Stimulated activated CD4-positive, alpha-beta T cell treated with anti-CD3 and anti-CD28 coated beads, TNF-alpha, amount 100 ng/mL, for 48 hours (primary cell): Measurements from ENCODE around the gene CWC27.
"Not testable (repeated sequence)": the region's sequence is repeated elsewhere in the genome, so short reads cannot be mapped to it uniquely, and the experiment has no call there.

Source experiments
- DNase-seq, 3 donors: peaks; one replicate each; pipeline ENCODE4 v3.0.0-alpha.2; 2020; ENCODE audit warnings: low read depth in 3 of 3

The CWC27 gene

GRCh38 chr5:64788156-64788555 lies 19.4 kb downstream of the CWC27 start:
- no peak for DNase-seq

GRCh38 chr5:64789457-64789856 lies 20.7 kb downstream of the CWC27 start:
- no peak for DNase-seq

DNA sequence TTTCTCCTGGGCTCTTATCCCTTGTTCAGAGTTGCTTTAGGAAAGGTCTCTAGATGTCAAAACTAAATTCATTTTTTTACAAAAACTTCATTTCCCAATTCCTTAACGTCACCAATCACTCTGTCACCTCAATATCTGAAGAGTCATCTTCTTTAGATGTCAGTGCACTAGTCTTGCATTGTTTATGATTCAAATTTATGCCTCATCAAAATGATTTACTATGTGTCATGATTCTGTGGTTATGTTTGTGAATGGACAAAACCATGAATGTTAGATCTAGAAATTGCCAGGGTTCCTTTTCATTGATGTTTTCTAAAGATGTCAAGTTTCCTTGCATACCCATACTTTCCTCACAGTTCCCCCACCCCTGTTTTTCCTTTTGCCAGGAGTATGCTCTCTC lies 21.5 kb downstream of the CWC27 start:
- no peak for DNase-seq

DNA sequence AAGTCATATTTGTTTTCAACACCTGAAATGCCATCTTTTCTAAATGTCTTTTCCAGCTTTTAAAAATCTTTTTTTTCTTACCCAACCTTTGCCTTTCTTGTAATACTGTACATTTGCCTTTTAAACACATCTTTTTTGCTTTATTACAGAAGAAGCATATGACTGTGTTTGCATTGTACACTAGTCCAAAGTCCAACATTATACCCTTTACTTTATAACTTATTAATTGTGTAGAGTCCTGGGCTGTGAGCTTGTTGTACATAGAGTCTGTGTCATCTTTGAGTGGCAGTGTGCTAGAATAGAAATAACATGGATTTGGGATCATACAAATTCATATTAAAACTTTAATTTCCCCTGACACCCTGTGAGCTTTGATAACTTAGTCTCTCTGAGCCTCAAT lies 23.7 kb downstream of the CWC27 start:
- DNase-seq, result no peak

DNA sequence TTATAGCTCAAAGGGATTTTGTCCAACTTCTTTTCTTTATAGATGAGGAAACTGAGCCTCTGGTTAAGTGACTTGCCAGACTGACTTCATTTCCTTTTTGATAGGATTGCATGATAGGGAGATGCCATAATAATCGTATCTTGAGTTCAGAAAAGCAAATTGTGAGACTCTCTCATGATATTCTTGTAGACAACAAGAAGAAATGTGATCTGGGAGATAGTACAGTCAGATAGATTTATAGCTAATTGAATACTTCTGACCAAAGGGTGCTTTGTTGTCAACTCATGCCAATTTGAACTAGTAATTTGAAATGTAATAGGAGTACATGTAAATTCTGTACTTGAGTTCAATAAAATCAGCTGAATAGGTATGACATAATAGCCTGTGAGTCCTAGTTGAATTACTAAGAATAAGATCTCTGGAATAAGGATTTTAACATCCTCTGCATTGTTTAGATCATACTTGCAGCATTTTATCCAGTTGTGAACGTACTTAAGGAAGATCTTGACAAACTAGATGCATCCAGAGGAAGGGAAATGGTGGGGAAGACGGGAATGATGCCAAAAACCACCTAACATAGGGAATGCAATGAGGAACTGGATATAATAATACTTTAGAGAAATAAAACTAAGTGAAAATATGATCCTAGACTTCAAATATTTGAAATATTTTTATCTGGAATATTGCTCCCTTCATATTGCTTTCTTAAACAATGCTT lies 25.5 kb downstream of the CWC27 start:
- no peak for DNase-seq

- DNase-seq, result no peak
Observed at GRCh38 chr5:64796301-64796700, 27.6 kb downstream of the CWC27 start.

- no peak for DNase-seq
Observed at GRCh38 chr5:64800926-64801325, 32.2 kb downstream of the CWC27 start.

DNA sequence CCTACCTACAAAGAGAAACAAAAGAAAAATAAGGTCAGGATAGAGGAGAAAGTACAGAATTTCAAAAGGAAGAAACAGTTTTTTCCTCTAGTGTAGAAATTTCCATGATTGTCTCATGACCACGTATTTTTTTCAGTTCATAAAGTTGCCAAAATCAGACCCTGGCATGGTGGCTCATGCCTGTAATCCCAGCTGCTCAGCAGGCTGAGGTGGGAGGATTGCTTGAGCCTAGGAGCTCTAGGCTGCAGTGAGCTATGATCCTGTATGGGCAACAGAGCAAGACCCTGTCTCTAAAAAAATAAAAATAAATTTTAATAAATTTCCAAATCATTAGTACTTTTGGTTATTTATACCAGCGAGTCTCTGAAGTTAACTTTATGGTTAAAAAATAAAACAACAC lies 37.8 kb downstream of the CWC27 start:
- DNase-seq, result no peak

DNA sequence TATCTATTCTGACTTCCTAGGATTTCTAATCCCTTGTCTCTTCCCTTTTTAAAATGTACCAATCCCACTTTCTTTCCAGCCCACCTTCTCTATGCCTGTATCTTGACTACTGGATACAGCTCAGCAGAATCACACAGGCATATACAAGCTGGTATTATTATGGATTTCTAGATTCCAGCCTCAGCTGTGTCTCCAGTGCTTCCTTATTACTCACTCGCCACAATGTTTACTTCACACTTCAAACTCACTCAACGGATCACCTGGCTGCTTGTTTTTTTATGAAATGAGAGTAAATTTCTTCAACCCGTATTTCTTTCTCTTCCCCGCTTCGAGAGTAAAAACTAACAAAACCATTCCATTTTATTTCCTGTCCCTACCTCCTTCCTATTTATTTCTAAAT lies 38.8 kb downstream of the CWC27 start:
- no peak for DNase-seq

- no peak for DNase-seq
Observed at GRCh38 chr5:64811050-64811640, 42.4 kb downstream of the CWC27 start.

GRCh38 chr5:64814073-64814472 lies 45.3 kb downstream of the CWC27 start:
- no peak for DNase-seq

GRCh38 chr5:64818245-64818644 lies 49.5 kb downstream of the CWC27 start:
- no peak for DNase-seq

DNA sequence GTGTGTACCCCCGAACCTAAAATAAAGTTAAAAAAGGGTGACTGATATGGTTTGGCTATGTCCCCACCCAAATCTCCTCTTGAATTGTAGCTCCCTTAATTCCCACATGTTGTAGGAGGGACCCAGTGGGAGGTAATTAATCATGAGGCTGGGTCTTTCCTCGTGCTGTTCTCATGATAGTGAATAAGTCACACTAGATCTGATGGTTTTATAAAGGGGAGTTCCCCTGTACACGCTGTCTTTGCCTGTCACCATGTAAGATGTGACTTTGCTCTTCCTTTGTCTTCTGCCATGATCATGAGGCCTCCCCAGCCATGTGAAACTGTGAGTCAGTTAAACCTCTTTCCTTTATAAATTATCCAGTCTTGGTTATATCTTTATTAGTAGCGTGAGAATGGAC lies 50.6 kb downstream of the CWC27 start:
- DNase-seq, result not testable (repeated sequence)

DNA sequence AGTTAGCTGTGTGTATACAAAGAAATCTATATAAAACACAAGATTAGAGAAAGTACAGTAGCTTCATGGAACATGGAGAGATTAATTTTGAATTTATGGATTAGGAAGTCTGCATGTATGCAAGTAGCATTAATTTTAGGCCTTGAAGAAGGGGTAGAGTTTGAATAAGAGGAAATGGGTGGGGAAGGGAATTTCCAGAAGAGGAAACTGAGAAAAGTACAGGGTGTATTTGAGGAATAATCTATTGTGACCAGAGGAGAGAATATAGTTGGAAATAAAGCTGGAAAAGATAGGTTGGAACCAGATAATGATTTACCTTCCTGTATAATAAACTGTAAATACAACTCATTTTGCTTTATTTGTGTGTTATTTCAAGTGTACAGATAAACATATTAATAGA lies 53.6 kb downstream of the CWC27 start:
- DNase-seq, result no peak

DNA sequence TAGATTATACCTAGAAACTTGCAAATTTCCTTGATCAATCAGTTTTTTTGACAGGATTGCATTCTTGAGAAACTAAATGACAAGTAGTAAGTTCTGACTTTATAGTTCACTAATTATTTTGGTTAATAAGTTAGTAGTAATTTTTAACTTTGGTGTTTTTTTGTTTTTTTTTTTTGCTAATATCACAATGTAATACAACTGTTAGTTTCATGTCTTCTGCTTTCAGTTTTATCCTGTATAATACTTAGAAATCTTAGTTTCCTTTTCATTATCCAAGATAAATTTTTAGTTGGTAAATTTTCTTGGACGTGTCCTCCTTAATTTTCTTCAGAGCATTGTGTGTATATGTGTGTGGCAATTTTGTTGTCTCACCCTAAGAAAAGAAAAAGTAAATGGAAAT lies 57.8 kb downstream of the CWC27 start:
- no peak for DNase-seq

DNA sequence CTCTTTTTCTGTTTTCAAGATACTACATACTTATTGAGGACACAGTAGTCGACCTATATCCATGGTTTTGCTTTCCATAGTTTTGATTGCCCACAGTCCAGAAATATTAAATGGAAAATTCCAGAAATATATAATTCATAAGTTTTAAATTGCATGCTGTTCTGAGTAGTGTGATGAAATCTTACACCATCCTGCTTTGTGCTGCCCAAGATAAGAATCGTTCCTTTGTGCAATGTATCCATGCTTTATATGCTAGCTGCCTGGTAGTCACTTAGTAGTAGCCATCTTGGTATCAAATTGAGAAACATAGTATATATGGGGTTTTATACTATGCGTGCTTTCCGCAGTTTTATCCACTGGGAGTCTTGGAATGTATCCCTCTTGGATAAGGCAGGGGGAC lies 59.0 kb downstream of the CWC27 start:
- no peak for DNase-seq

DNA sequence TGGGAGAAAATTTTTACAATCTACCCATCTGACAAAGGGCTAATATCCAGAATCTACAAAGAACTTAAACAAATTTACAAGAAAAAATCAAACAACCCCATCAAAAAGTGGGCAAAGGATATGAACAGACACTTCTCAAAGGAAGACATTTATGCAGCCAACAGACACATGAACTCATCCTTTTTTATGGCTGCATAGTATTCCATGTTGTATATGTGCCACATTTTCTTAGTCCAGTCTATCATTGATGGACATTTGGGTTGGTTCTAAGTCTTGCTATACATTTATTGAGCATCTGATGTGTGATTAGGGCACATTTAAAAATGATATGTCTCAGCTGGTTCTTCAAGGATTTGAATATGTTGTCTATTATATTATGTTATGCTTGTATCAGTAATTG lies 61.9 kb downstream of the CWC27 start:
- DNase-seq, result not testable (repeated sequence)

GRCh38 chr5:64831996-64832395 lies 63.3 kb downstream of the CWC27 start:
- DNase-seq, result no peak

DNA sequence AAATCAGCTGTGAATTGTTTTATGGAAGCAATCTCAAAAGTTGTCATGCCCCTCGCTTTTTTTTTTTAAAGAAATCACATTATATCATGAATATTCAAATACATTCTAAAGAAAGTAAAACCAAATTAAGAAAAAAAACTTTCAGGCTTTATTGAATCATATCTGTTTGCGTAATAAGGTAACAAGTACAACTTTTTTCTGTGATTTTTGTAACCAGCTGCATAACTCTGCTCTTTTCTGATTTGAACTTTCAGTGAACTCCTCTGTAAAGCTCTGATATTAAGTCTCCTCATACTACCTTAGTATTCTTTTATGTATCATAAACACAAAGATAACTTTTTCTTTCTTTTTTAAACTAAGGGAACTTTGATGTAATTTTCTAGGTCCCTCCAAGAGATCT lies 65.3 kb downstream of the CWC27 start:
- no peak for DNase-seq

DNA sequence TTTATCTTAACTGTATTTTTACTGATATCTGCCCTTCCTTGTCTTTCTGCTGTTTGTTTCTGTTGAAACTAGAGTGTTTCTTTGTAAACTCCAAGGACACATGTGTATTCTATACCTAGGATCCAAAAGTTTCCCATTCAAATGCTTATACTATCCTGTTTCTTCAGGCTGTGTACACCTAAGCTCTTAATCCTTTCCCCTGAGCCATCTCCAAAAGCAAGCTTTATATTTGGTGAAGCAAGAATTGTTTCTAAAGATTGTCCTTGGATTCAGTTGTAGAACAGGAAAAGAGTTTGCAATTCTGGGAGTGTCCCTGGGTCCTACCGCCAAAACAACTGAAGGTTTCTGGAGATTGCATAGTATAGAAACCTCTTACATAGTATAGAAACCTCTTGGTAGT lies 65.9 kb downstream of the CWC27 start:
- DNase-seq, result no peak

GRCh38 chr5:64835266-64835665 lies 66.5 kb downstream of the CWC27 start:
- DNase-seq, result no peak

DNA sequence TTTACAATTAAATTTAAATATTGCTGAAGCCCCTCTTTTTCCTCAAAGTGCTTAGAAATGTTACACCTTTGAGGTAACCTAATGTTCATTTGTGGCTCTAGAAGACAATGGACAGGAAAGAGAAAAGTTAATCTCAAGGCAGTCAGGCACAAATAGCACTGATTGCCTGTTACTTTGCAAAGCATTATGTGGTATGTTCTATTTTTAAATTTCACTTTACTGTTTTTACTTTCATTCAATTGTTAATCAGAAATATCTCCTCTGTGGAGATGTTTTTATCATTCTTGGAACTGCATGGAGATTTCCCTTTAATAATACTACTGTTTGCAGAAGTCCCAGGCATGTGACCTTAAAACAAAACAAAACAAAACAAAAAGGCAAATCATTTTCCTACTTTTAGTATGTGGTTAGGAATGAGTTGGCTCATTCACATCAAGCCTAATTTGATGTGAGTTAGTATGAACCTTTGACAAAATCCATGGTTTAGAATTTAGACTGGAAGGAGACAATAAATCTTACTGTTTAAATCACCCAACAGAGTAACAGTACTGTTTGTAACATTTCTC lies 67.5 kb downstream of the CWC27 start:
- no peak for DNase-seq

DNA sequence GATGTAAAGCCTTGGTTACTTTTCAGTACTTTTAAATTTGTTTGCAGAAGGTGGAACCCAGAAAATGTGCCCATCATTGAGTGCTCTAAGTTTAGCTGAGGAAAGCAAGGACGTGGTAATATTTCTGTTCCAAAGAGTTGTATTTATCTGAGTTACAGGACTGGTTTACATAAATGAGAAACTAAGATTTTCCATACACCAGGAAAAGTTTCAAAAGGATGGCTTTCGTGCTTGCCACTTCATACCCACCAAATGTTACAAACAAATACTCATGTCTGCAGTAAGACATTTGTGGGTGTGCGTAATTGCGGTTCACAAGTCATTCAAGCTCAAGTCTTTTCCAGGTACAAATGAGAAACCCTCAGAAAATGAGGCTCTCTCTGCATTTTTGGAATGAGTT lies 68.1 kb downstream of the CWC27 start:
- DNase-seq, result no peak

GRCh38 chr5:64838376-64838775 lies 69.6 kb downstream of the CWC27 start:
- no peak for DNase-seq
